HEK293 (cell line): ENCODE data around the gene PRRC2C.

ENCODE experiments used
- CTCF ChIA-PET: fragments of 350-600 bp; formaldehyde crosslinking; extraction: SDS; loops from one replicate; lab custom pipeline; 2021; ENCODE audit warnings: antibody characterized with exemption; lab: Yijun Ruan, JAX
- POLR2A ChIA-PET: fragments of 300-600 bp; formaldehyde crosslinking; extraction: SDS; loops from one replicate; lab custom pipeline; 2020; ENCODE audit warnings: antibody characterized with exemption, inconsistent platforms; lab: Yijun Ruan, JAX
- H3K27ac ChIP-seq: fragments of 200-500 bp; sonication (Bioruptor generic); 2 replicates; pipeline ENCODE4 v1.5.1; 2014; ENCODE audit warnings: low read depth, low read length, control low read depth, inconsistent platforms; ENCODE audit errors: extremely low read depth
- H3K36me3 ChIP-seq, 2 experiments: fragments of 200-500 bp in 1 of 2; sonication (Bioruptor generic) in 1 of 2; 1 replicate in 1 of 2; 2 replicates in 1 of 2; pipeline ENCODE4 v1.5.1; 2014 to 2017; ENCODE audit warnings: inconsistent platforms in 2 of 2, low read length in 2 of 2; ENCODE audit not compliant: control insufficient read depth in 2 of 2, insufficient read depth in 1 of 2
- H3K4me1 ChIP-seq: fragments of 200-500 bp; sonication (Bioruptor generic); 2 replicates; pipeline ENCODE4 v1.5.1; 2014; ENCODE audit warnings: mild to moderate bottlenecking, low read length, inconsistent platforms; ENCODE audit not compliant: control insufficient read depth, insufficient read depth
- H3K4me3 ChIP-seq: 2 replicates; pipeline ENCODE4 v1.5.1; 2011; ENCODE audit warnings: low read depth, mild to moderate bottlenecking, control low read depth, low read length, moderate library complexity
- H3K9me3 ChIP-seq: fragments of 200-500 bp; sonication (Bioruptor generic); 2 replicates; pipeline ENCODE4 v1.5.1; 2014; ENCODE audit warnings: low read depth, low read length, inconsistent platforms; ENCODE audit not compliant: control insufficient read depth, insufficient read depth
- MYNN ChIP-seq: fragments of 450-650 bp; formaldehyde crosslinking; IDR thresholded peaks from 2 replicates; pipeline ENCODE4 v1.5.1; 2016; ENCODE audit warnings: missing biosample characterization, missing genetic modification characterization, borderline replicate concordance
- OSR2 ChIP-seq: fragments of 450-650 bp; formaldehyde crosslinking; IDR thresholded peaks from 2 replicates; pipeline ENCODE4 v1.5.1; 2016; ENCODE audit warnings: missing biosample characterization, missing genetic modification characterization
- OVOL3 ChIP-seq: fragments of 450-650 bp; formaldehyde crosslinking; IDR thresholded peaks from 2 replicates; pipeline ENCODE4 v1.5.1; 2016; ENCODE audit warnings: missing biosample characterization, missing genetic modification characterization
- YY1 ChIP-seq: fragments of 450-650 bp; formaldehyde crosslinking; IDR thresholded peaks from 2 replicates; pipeline ENCODE4 v1.5.1; 2018; ENCODE audit warnings: missing biosample characterization, missing genetic modification characterization
- ZBTB21 ChIP-seq: fragments of 450-650 bp; formaldehyde crosslinking; IDR thresholded peaks from 2 replicates; pipeline ENCODE4 v1.5.1; 2017; ENCODE audit warnings: missing biosample characterization, missing genetic modification characterization
- ZFP41 ChIP-seq: fragments of 450-650 bp; formaldehyde crosslinking; IDR thresholded peaks from 2 replicates; pipeline ENCODE4 v1.5.1; 2016; ENCODE audit warnings: missing biosample characterization, missing genetic modification characterization, borderline replicate concordance
- ZNF211 ChIP-seq: fragments of 450-650 bp; formaldehyde crosslinking; IDR thresholded peaks from 2 replicates; pipeline ENCODE4 v1.5.1; 2016; ENCODE audit warnings: low read depth, missing biosample characterization, missing genetic modification characterization
- ZNF214 ChIP-seq: fragments of 450-650 bp; formaldehyde crosslinking; IDR thresholded peaks from 2 replicates; pipeline ENCODE4 v1.5.1; 2017; ENCODE audit warnings: missing biosample characterization, mild to moderate bottlenecking, missing genetic modification characterization, borderline replicate concordance
- ZNF239 ChIP-seq: fragments of 450-650 bp; formaldehyde crosslinking; IDR thresholded peaks from 2 replicates; pipeline ENCODE4 v1.5.1; 2016; ENCODE audit warnings: missing biosample characterization, missing genetic modification characterization
- ZNF266 ChIP-seq: fragments of 450-650 bp; formaldehyde crosslinking; IDR thresholded peaks from 2 replicates; pipeline ENCODE4 v1.5.1; 2016; ENCODE audit warnings: missing biosample characterization, missing genetic modification characterization, low read depth
- ZNF302 ChIP-seq: fragments of 450-650 bp; formaldehyde crosslinking; IDR thresholded peaks from 2 replicates; pipeline ENCODE4 v1.5.1; 2016; ENCODE audit warnings: missing biosample characterization, missing genetic modification characterization, low read depth
- ZNF473 ChIP-seq: fragments of 450-650 bp; formaldehyde crosslinking; IDR thresholded peaks from 2 replicates; pipeline ENCODE4 v1.5.1; 2017; ENCODE audit warnings: missing biosample characterization, missing genetic modification characterization
- ZNF610 ChIP-seq: fragments of 450-650 bp; formaldehyde crosslinking; IDR thresholded peaks from 2 replicates; pipeline ENCODE4 v1.5.1; 2016; ENCODE audit warnings: missing biosample characterization, missing genetic modification characterization, borderline replicate concordance
- ZNF626 ChIP-seq: fragments of 450-650 bp; sonication (Bioruptor Pico); formaldehyde crosslinking; IDR thresholded peaks from 2 replicates; pipeline ENCODE4 v1.5.1; 2018; ENCODE audit warnings: missing biosample characterization, missing genetic modification characterization, inconsistent platforms
- ZNF670 ChIP-seq: fragments of 450-650 bp; formaldehyde crosslinking; IDR thresholded peaks from 2 replicates; pipeline ENCODE4 v1.5.1; 2016; ENCODE audit warnings: missing biosample characterization, missing genetic modification characterization, low read depth
- ZNF747 ChIP-seq: fragments of 450-650 bp; formaldehyde crosslinking; IDR thresholded peaks from 2 replicates; pipeline ENCODE4 v1.5.1; 2016; ENCODE audit warnings: missing biosample characterization, missing genetic modification characterization
- ZNF830 ChIP-seq: fragments of 450-650 bp; IDR thresholded peaks from 2 replicates; pipeline ENCODE4 v1.5.0; 2018; ENCODE audit warnings: missing biosample characterization, missing genetic modification characterization, low read depth, mild to moderate bottlenecking, moderate library complexity
- TF ChIP-seq, protein P1 (sequence below): fragments of 450-650 bp; formaldehyde crosslinking; IDR thresholded peaks from 2 replicates; pipeline ENCODE4 v1.5.1; 2016; ENCODE audit warnings: missing biosample characterization, missing genetic modification characterization
- TF ChIP-seq, protein P2 (sequence below): fragments of 450-650 bp; formaldehyde crosslinking; conservative IDR thresholded peaks from 2 replicates; pipeline ENCODE4 v1.5.1; 2016; ENCODE audit warnings: low read depth, missing biosample characterization, missing genetic modification characterization
- TF ChIP-seq, protein P3 (sequence below): fragments of 450-650 bp; formaldehyde crosslinking; IDR thresholded peaks from 2 replicates; pipeline ENCODE4 v1.5.1; 2016; ENCODE audit warnings: missing biosample characterization, missing genetic modification characterization

Gene PRRC2C

DNA sequence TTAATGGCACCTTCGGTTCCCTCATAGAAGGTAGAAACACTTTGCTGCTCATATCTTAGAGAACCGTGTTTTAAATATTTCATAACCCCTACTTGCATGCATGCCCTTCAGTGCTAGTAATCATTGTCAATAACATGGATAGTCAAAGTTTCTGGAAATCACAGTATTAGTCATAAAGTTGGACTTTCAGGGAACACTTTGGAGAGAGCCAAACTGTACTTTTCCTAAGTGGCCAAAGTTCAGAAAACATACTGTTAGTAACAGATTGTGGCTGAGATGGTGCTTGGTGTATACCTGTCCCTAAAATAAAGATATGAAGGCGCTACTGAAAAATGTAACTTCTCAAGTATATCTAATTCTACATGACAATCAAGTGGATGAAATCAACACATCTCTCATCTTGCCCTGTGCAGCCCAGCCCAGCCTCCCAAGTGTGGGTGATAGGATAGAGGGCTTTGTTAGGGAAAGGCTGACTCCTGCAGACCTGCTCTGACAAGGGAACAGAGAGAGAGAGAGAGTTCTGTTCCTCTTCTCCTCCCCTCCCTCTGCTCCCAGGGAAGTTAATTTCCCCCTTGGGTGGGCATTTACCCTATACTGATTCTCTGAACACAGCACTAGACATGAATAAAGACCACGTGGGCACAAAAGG, 152.7 kb downstream of the PRRC2C start:
- H3K4me3 ChIP-seq: no peak overlapping the region
- CTCF ChIA-PET: interaction anchor here (0.7 kb wide), 2 partner anchors 1103 to 1112 kb away, joined by 3 read pairs; no protein-coding TSS in a partner anchor
- TF ChIP-seq ZNF302 (tag by site-specific recombination) (no peak), ZNF610 (tag by site-specific recombination) (no peak), ZNF239 (no peak), ZNF211 (tag by site-specific recombination) (no peak), ZNF830 (tag by site-specific recombination) (no peak), ZNF214 (tag by site-specific recombination) (no peak), ZBTB21 (no peak), ZNF473 (tag by site-specific recombination) (no peak), ZFP41 (no peak), OVOL3 (no peak)
- TF ChIP-seq, protein P1, sequence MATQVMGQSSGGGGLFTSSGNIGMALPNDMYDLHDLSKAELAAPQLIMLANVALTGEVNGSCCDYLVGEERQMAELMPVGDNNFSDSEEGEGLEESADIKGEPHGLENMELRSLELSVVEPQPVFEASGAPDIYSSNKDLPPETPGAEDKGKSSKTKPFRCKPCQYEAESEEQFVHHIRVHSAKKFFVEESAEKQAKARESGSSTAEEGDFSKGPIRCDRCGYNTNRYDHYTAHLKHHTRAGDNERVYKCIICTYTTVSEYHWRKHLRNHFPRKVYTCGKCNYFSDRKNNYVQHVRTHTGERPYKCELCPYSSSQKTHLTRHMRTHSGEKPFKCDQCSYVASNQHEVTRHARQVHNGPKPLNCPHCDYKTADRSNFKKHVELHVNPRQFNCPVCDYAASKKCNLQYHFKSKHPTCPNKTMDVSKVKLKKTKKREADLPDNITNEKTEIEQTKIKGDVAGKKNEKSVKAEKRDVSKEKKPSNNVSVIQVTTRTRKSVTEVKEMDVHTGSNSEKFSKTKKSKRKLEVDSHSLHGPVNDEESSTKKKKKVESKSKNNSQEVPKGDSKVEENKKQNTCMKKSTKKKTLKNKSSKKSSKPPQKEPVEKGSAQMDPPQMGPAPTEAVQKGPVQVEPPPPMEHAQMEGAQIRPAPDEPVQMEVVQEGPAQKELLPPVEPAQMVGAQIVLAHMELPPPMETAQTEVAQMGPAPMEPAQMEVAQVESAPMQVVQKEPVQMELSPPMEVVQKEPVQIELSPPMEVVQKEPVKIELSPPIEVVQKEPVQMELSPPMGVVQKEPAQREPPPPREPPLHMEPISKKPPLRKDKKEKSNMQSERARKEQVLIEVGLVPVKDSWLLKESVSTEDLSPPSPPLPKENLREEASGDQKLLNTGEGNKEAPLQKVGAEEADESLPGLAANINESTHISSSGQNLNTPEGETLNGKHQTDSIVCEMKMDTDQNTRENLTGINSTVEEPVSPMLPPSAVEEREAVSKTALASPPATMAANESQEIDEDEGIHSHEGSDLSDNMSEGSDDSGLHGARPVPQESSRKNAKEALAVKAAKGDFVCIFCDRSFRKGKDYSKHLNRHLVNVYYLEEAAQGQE (tag by site-specific recombination): no peak
- no peaks in the 10 kb centered on the region for H3K36me3 ChIP-seq
- no peaks in the 10 kb centered on the region for H3K4me1 ChIP-seq
- no peak overlapping the region for H3K27ac ChIP-seq
- POLR2A ChIA-PET: no interaction called here
- H3K9me3 ChIP-seq: no peaks in the 10 kb centered on the region

DNA sequence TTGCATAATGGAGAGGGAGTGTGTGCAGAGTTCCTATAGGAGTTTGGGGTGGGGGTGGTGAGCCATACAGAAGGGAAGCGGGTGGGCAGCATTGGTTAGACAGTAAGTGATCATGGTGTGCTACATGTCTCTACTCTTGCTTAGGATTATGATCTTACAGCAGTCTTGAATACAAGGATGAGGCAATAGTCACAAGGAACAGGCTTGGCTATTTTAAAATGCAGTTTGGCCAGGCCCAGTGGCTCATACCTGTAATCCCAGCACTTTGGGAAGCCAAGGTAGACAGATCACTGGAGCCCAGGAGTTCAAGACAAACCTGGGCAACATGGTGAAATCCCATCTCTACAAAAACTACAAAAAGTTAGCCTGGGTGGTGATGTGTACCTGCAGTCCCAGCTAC, 154.9 kb downstream of the PRRC2C start:
- POLR2A ChIA-PET: no interaction called here

DNA sequence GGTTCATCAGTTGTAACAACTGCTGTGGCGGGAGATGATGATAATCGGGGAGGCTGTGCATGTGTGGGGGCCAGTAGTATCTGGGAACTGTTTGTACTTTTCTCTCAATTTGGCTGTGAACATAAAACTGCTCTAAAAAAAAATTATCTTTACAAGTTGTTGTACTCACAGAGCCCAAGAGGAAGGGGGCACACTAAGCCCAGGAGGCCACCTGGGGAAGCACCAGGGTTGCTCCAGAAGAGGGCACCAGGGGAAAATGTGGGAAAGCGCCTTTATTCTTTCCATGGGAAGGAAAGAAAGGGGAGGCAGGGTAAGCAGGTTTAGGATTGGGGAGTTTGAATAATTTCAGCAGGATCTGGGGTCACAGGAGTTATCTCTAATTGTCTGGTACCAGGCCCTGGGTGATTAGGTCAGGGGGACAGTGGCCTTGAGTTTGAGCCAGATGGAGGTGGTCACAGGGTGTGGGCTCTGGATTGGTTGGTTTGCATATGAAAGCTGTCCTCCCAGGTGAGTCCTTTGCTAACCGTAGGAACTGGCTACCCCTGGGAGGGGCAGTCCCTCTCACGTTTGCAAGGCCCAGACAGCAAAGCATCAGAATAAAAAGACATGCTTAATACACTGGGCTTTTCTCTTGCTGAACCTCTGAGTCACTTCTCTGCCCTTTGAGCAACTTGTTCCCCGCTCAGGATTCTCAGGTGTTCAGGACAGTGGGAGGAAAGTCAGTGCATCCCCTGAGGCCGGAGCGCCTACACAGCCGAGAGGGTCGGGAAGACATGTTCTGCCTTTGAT, 155.9 kb downstream of the PRRC2C start:
- Histone ChIP-seq H3K4me1 (no peaks in the 10 kb centered on the region), H3K27ac (no peak overlapping the region), H3K9me3 (no peaks in the 10 kb centered on the region), H3K36me3 (no peaks in the 10 kb centered on the region), H3K4me3 (no peak overlapping the region)
- CTCF ChIA-PET: interaction anchor here (0.9 to 1.2 kb wide), 2 partner anchors 78 to 80 kb away, joined by 3 read pairs; no protein-coding TSS in a partner anchor
- POLR2A ChIA-PET: no interaction called here
- TF ChIP-seq, protein P2, sequence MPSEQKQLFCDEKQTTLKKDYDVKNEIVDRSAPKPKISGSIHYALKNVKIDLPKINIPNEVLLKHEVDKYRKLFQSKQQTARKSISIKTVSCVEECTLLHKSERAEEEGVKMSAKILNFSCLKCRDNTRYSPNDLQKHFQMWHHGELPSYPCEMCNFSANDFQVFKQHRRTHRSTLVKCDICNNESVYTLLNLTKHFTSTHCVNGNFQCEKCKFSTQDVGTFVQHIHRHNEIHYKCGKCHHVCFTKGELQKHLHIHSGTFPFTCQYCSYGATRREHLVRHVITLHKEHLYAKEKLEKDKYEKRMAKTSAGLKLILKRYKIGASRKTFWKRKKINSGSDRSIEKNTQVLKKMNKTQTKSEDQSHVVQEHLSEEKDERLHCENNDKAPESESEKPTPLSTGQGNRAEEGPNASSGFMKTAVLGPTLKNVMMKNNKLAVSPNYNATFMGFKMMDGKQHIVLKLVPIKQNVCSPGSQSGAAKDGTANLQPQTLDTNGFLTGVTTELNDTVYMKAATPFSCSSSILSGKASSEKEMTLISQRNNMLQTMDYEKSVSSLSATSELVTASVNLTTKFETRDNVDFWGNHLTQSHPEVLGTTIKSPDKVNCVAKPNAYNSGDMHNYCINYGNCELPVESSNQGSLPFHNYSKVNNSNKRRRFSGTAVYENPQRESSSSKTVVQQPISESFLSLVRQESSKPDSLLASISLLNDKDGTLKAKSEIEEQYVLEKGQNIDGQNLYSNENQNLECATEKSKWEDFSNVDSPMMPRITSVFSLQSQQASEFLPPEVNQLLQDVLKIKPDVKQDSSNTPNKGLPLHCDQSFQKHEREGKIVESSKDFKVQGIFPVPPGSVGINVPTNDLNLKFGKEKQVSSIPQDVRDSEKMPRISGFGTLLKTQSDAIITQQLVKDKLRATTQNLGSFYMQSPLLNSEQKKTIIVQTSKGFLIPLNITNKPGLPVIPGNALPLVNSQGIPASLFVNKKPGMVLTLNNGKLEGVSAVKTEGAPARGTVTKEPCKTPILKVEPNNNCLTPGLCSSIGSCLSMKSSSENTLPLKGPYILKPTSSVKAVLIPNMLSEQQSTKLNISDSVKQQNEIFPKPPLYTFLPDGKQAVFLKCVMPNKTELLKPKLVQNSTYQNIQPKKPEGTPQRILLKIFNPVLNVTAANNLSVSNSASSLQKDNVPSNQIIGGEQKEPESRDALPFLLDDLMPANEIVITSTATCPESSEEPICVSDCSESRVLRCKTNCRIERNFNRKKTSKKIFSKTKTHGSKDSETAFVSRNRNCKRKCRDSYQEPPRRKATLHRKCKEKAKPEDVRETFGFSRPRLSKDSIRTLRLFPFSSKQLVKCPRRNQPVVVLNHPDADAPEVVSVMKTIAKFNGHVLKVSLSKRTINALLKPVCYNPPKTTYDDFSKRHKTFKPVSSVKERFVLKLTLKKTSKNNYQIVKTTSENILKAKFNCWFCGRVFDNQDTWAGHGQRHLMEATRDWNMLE (tag by site-specific recombination): no peak
- no peak for TF ChIP-seq OSR2 (tag by site-specific recombination)
- no peak for TF ChIP-seq MYNN (tag by site-specific recombination)
- TF ChIP-seq ZNF670 (tag by site-specific recombination): no peak

More for the DNA sequence above, 154.9 kb downstream of the PRRC2C start:
- CTCF ChIA-PET: interaction anchor here (0.8 kb wide), 1 partner anchor 76 kb away, joined by 3 read pairs; no protein-coding TSS in a partner anchor
- Histone ChIP-seq H3K4me3 (no peak overlapping the region), H3K9me3 (no peaks in the 10 kb centered on the region), H3K36me3 (no peaks in the 10 kb centered on the region)
- no peak for TF ChIP-seq ZNF211 (tag by site-specific recombination)
- TF ChIP-seq YY1 (tag by site-specific recombination): no peak
- TF ChIP-seq, protein P3, sequence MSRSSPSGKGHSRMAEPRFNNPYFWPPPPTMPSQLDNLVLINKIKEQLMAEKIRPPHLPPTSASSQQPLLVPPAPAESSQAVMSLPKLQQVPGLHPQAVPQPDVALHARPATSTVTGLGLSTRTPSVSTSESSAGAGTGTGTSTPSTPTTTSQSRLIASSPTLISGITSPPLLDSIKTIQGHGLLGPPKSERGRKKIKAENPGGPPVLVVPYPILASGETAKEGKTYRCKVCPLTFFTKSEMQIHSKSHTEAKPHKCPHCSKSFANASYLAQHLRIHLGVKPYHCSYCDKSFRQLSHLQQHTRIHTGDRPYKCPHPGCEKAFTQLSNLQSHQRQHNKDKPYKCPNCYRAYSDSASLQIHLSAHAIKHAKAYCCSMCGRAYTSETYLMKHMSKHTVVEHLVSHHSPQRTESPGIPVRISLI (tag by site-specific recombination): no peak
- no peak for TF ChIP-seq ZNF626 (tag by site-specific recombination)
- no peak for TF ChIP-seq ZNF747 (tag by site-specific recombination)
- no peak for TF ChIP-seq ZNF266 (tag by site-specific recombination)
- TF ChIP-seq, all 188 proteins: peak for 0
- Histone ChIP-seq H3K27ac (no peak overlapping the region), H3K4me1 (no peaks in the 10 kb centered on the region)
